Adrenal gland (tissue), 5 donors: ENCODE measurements around the gene CADPS.

Experiments used
- CTCF ChIP-seq, 6 experiments: fragments of 450-650 bp in 4 of 6; fragments of 200-600 bp in 2 of 6; sonication (generic) in 1 of 6; IDR thresholded peaks; 1 replicate in 5 of 6; 2 replicates in 1 of 6; pipeline versions ENCODE4 v1.5.1 to v1.8.0; 2016 to 2021; ENCODE audit warnings: antibody characterized with exemption in 6 of 6, mild to moderate bottlenecking in 2 of 6, moderate library complexity in 1 of 6
- POLR2A ChIP-seq, 2 donors: fragments of 450-650 bp; IDR thresholded peaks; one replicate each; pipeline ENCODE4 v1.6.1; 2017; ENCODE audit warnings: antibody characterized with exemption in 2 of 2, mild to moderate bottlenecking in 2 of 2, moderate library complexity in 1 of 2
- donor health status: DM: no; HTN: no; CAD: no.

- TF ChIP-seq POLR2A (IDR thresholded peaks at IDR 0.05) (no peak), CTCF (IDR thresholded peaks at IDR 0.05) (no peak)
Observed at GRCh38 chr3:62582495-62583172, 292.6 kb downstream of the CADPS start.
